NT2/D1 (cell line): ENCODE results near the gene MYORG.

Experiments used
- DNase-seq: peaks from one replicate; pipeline ENCODE4 v3.0.0-alpha.2; 2011; ENCODE audit warnings: low read depth, low spot score
- H3K27me3 ChIP-seq: 2 replicates; pipeline ENCODE4 v1.6.0; 2011; ENCODE audit warnings: mild to moderate bottlenecking; ENCODE audit not compliant: insufficient read length, insufficient read depth
- H3K36me3 ChIP-seq: 2 replicates; pipeline ENCODE4 v1.6.1; 2011; ENCODE audit warnings: mild to moderate bottlenecking, low read length, mixed read lengths; ENCODE audit not compliant: insufficient read depth, insufficient read length
- H3K4me1 ChIP-seq: 2 replicates; pipeline ENCODE4 v1.5.1; 2011; ENCODE audit not compliant: insufficient read depth, insufficient read length
- H3K4me3 ChIP-seq: 2 replicates; pipeline ENCODE4 v1.5.1; 2011; ENCODE audit warnings: low read depth; ENCODE audit not compliant: insufficient read length
- H3K9ac ChIP-seq: 2 replicates; pipeline ENCODE4 v1.6.0; 2011; ENCODE audit warnings: low read depth; ENCODE audit not compliant: insufficient read length
- H3K9me3 ChIP-seq: 2 replicates; pipeline ENCODE4 v1.5.1; 2011; ENCODE audit warnings: mild to moderate bottlenecking, low read length; ENCODE audit not compliant: insufficient read depth
- SUZ12 ChIP-seq: IDR thresholded peaks from 2 replicates; pipeline ENCODE4 v1.6.1; 2011; ENCODE audit not compliant: insufficient read length, insufficient read depth; ENCODE audit errors: extremely low read depth
- YY1 ChIP-seq: IDR thresholded peaks from 2 replicates; pipeline ENCODE4 v1.6.1; 2011; ENCODE audit not compliant: insufficient read length, insufficient read depth
- ZNF274 ChIP-seq: IDR thresholded peaks from 2 replicates; pipeline ENCODE4 v1.6.1; 2011; ENCODE audit warnings: mild to moderate bottlenecking, low read depth, low read length

The MYORG gene

GRCh38 chr9:34382879-34383278, 6.2 kb upstream of the MYORG start:
- no peak overlapping the region for H3K9ac ChIP-seq
- no peaks in the 10 kb centered on the region for H3K36me3 ChIP-seq
- no peak overlapping the region for H3K4me3 ChIP-seq
- DNase-seq, result no peak
- TF ChIP-seq YY1 (no peak), SUZ12 (no peak)
- no peaks in the 10 kb centered on the region for H3K4me1 ChIP-seq
- H3K9me3 ChIP-seq, result no peaks in the 10 kb centered on the region
- H3K27me3 ChIP-seq, result peaks cover 58% of the 10 kb centered on the region

- Histone ChIP-seq H3K27me3 (peaks cover 60% of the 10 kb centered on the region), H3K4me3 (no peak overlapping the region), H3K36me3 (no peaks in the 10 kb centered on the region), H3K9ac (no peak overlapping the region), H3K9me3 (no peaks in the 10 kb centered on the region), H3K4me1 (no peaks in the 10 kb centered on the region)
- TF ChIP-seq YY1 (no peak), SUZ12 (no peak), ZNF274 (no peak)
- no peak for DNase-seq
These were observed 5.4 kb upstream of the MYORG start for GRCh38 chr9:34382054-34382453.

GRCh38 chr9:34381323-34381722, 4.6 kb upstream of the MYORG start:
- Histone ChIP-seq H3K4me1 (no peaks in the 10 kb centered on the region), H3K9ac (no peak overlapping the region), H3K27me3 (peaks cover 60% of the 10 kb centered on the region), H3K9me3 (no peaks in the 10 kb centered on the region), H3K4me3 (peak overlapping the region; percentile 47), H3K36me3 (no peaks in the 10 kb centered on the region)
- no peak for DNase-seq
- TF ChIP-seq YY1 (no peak), ZNF274 (no peak), SUZ12 (no peak)

- no peaks in the 10 kb centered on the region for H3K4me1 ChIP-seq
- no peaks in the 10 kb centered on the region for H3K9me3 ChIP-seq
- H3K4me3 ChIP-seq, result peak overlapping the region; percentile 56
- TF ChIP-seq ZNF274 (no peak), SUZ12 (no peak), YY1 (no peak)
- H3K27me3 ChIP-seq, result peaks cover 60% of the 10 kb centered on the region
- peak overlapping the region; percentile 69 for H3K9ac ChIP-seq
- H3K36me3 ChIP-seq, result no peaks in the 10 kb centered on the region
- DNase-seq, result no peak
These were observed 4.0 kb upstream of the MYORG start for GRCh38 chr9:34380511-34381315.

GRCh38 chr9:34380034-34380510, 3.4 kb upstream of the MYORG start:
- H3K9me3 ChIP-seq, result no peaks in the 10 kb centered on the region
- peaks cover 60% of the 10 kb centered on the region for H3K27me3 ChIP-seq
- no peaks in the 10 kb centered on the region for H3K36me3 ChIP-seq
- no peak for TF ChIP-seq YY1
- no peak for TF ChIP-seq SUZ12
- no peak for TF ChIP-seq ZNF274
- no peak for DNase-seq
- H3K4me3 ChIP-seq, result peak overlapping the region; percentile 56
- H3K4me1 ChIP-seq, result peaks cover 4% of the 10 kb centered on the region
- peak overlapping the region; percentile 69 for H3K9ac ChIP-seq

GRCh38 chr9:34379334-34380033, 2.8 kb upstream of the MYORG start:
- H3K4me3 ChIP-seq, result peak overlapping the region; percentile 56

More at GRCh38 chr9:34379334-34380033, 2.8 kb upstream of the MYORG start:
- DNase-seq, result peak; percentile 81
- Histone ChIP-seq H3K27me3 (peaks cover 60% of the 10 kb centered on the region), H3K9me3 (no peaks in the 10 kb centered on the region), H3K9ac (peak overlapping the region; percentile 69), H3K36me3 (no peaks in the 10 kb centered on the region), H3K4me1 (peaks cover 6% of the 10 kb centered on the region)
- TF ChIP-seq ZNF274 (no peak), YY1 (no peak), SUZ12 (no peak)
